Mucosa of descending colon (tissue), 3 donors: ENCODE measurements around the gene TSR2. TPM values are rescaled to one million over a fixed set of nuclear protein-coding genes. Genes with fewer than 3 reads are reported as not detected.

Experiments
- ATAC-seq: fragments of 200-7000 bp; cut with Tn5 transposase; one replicate; pipeline ENCODE4 v1.9.1; 2020; ENCODE audit warnings: mild to moderate bottlenecking, moderate library complexity
- DNase-seq, 3 donors: peaks; one replicate each; pipeline ENCODE4 v3.0.0-alpha.2; 2020
- H3K36me3 ChIP-seq: fragments of 200-600 bp; one replicate; pipeline ENCODE4 v1.8.0; 2021; ENCODE audit warnings: low read depth, mild to moderate bottlenecking
- H3K4me1 ChIP-seq: fragments of 200-600 bp; one replicate; pipeline ENCODE4 v1.8.0; 2021; ENCODE audit warnings: low read depth, mild to moderate bottlenecking
- H3K4me3 ChIP-seq: fragments of 200-600 bp; one replicate; pipeline ENCODE4 v1.8.0; 2021; ENCODE audit warnings: mild to moderate bottlenecking
- H3K9me3 ChIP-seq: fragments of 200-600 bp; one replicate; pipeline ENCODE4 v1.8.0; 2021; ENCODE audit warnings: mild to moderate bottlenecking
- CTCF ChIP-seq: fragments of 200-600 bp; IDR thresholded peaks from one replicate; pipeline ENCODE4 v1.8.0; 2022; ENCODE audit warnings: antibody characterized with exemption, mild to moderate bottlenecking
- intact Hi-C, 2 donors: fragments of 100-400 bp; cut with DNase I in 1 of 2; cut with micrococcal nuclease in 1 of 2; formaldehyde crosslinking; loops; one replicate each; pipeline versions ENCODE4 v1.11.0 to v1.11.1; 2022; cut with DNase I, micrococcal nuclease
- long read RNA-seq, 2 donors: library from polyadenylated mRNA; unstranded; transcript quantifications; one replicate each; pipeline ENCODE4 v2.0.0, GENCODE V29; 2019 to 2021
- total RNA-seq, 3 donors: library from RNA; stranded (reverse); fragmentation: NEBNext Ultra II Directional in 2 of 3; extraction: Animal tissue kit (Norgen Biotek cat#: 25700) in 2 of 3; gene quantifications; one replicate each; pipeline versions ENCODE4 v1.2.1 to v1.2.4, GENCODE V29; 2021 to 2023
- donor health status: DM: no; HTN: no; CAD: no; lungs with moderate emphysema.
- donor health status: DM: no; HTN: no; CAD: no.
- donor health status: DM: no; HTN: yes; CAD: no.

TSR2 gene
- 10 to 100 TPM; 36.4 to 49.0 (median 36.7) TPM for total RNA-seq
- long read RNA-seq, donor 1, transcript TSR2-201 (5 exons, 1,534 nt) = major isoform, 87 of 103 reads
- long read RNA-seq, donor 1, partial matches to known transcripts = 1 of 103 reads
- long read RNA-seq, donor 1, other reads (novel, unspliced or antisense) = 15 of 103 reads
- long read RNA-seq, donor 2, transcript TSR2-201 (5 exons, 1,534 nt) = major isoform, 38 of 44 reads
- long read RNA-seq, donor 2, partial matches to known transcripts = 3 of 44 reads
- long read RNA-seq, donor 2, other reads (novel, unspliced or antisense) = 3 of 44 reads

GRCh38 chrX:54439960-54440871, at the start of gene TSR2:
TSR2 (plus strand) TSS chrX:54440404; CDS start chrX:54440422, 18 bp downstream.
- no peaks in the 10 kb centered on the region for H3K9me3 ChIP-seq
- peaks cover 4% of the 10 kb centered on the region for H3K4me1 ChIP-seq
- no peaks in the 10 kb centered on the region for H3K36me3 ChIP-seq
- peak within 1 kb of the TSS; percentile 55 for H3K4me3 ChIP-seq
- DNase-seq = peak; percentile 82 to 85 (median 83)
- peak; percentile 99 for ATAC-seq
- intact Hi-C loops = no loop called here
- no peak for TF ChIP-seq CTCF

DNA sequence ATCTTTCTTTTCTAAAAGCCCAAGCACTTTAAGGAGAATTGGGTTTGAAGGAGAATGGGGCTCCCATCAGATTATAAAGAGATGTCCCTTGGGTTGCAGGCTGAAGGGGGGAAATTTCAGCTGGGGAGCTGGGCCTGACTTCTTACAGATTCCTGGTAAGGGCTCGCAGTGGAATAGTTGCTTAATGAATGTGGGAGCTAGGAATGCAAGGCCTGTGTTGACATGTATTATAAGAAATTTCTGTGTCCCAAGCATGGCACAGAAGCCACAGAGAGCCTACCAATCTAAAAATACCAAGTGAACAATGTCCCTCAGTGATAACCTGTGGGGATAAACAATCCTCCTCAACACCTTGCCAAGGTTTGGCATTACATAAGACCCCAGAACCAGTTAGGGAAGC, 43.1 kb upstream of the TSR2 start:
- no peaks in the 10 kb centered on the region for H3K9me3 ChIP-seq
- ATAC-seq (no peak), DNase-seq (no peak)
- no peak overlapping the region for H3K4me3 ChIP-seq
- H3K36me3 ChIP-seq = no peaks in the 10 kb centered on the region
- no peaks in the 10 kb centered on the region for H3K4me1 ChIP-seq
- intact Hi-C loops = no loop called here
- TF ChIP-seq CTCF = no peak

DNA sequence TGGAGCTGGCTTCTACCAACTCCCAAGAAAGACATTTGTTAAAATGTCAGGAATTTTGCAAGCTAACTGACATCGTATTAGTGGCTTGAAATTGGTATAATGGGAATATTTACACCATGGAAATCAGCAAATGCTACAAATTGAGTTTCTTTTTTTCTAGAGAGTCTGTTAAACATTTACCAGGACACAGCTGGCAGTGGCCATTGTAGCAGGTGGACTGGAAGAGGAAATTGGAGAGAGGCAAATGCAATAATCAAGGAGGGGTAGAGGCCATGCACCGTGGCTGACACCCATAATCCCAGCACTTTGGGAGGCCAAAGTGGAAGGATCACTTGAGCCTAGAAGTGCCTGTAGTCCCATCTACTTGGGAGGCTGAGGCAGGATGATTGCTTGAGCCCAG, 32.9 kb upstream of the TSR2 start:
- Histone ChIP-seq H3K4me3 (no peak overlapping the region), H3K36me3 (no peaks in the 10 kb centered on the region), H3K9me3 (no peaks in the 10 kb centered on the region), H3K4me1 (no peaks in the 10 kb centered on the region)
- DNase-seq = no peak
- TF ChIP-seq CTCF = no peak
- intact Hi-C loops = no loop called here
- no peak for ATAC-seq

DNA sequence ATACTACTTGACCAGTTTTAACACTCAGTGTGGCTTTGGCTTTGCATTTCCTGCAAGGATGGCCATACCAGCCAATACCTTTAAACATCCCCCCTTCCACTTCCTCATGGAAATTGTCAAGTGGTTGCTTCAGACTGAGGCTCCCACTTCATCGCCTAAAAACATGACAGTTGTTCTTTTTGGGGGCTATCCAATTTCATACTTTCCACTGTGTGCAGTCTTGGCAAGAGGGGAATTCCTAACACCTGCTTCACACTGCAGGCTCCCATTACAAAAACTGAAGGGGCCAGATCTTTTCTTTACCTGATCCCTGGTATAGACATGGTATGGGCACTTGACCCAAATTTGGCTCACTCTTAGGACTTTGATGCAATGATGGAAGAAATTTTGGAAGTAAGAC, 28.5 kb upstream of the TSR2 start:
- intact Hi-C loops = no loop called here
- DNase-seq (no peak), ATAC-seq (no peak)
- Histone ChIP-seq H3K9me3 (no peaks in the 10 kb centered on the region), H3K4me1 (no peaks in the 10 kb centered on the region), H3K36me3 (no peaks in the 10 kb centered on the region), H3K4me3 (no peak overlapping the region)
- TF ChIP-seq CTCF = no peak

- ATAC-seq = no peak
- Histone ChIP-seq H3K4me3 (no peak overlapping the region), H3K36me3 (no peaks in the 10 kb centered on the region), H3K4me1 (no peaks in the 10 kb centered on the region), H3K9me3 (no peaks in the 10 kb centered on the region)
- intact Hi-C loops = no loop called here
- DNase-seq = no peak
- TF ChIP-seq CTCF = no peak
Observed at GRCh38 chrX:54413753-54414152, 26.5 kb upstream of the TSR2 start.
